GM11168 (cell line): Measurements from ENCODE around the gene STAT5A.
"Not testable (repeated sequence)": the region's sequence is repeated elsewhere in the genome, so short reads cannot be mapped to it uniquely, and the experiment has no call there.

Experiments used
- in situ Hi-C: fragments of 300-500 bp; cut with MboI; formaldehyde crosslinking; loops from one replicate; pipeline ENCODE4 v1.12.0; 2022; ENCODE audit warnings: low sequenced_read_pairs; ENCODE audit not compliant: unreplicated experiment

STAT5A gene

DNA sequence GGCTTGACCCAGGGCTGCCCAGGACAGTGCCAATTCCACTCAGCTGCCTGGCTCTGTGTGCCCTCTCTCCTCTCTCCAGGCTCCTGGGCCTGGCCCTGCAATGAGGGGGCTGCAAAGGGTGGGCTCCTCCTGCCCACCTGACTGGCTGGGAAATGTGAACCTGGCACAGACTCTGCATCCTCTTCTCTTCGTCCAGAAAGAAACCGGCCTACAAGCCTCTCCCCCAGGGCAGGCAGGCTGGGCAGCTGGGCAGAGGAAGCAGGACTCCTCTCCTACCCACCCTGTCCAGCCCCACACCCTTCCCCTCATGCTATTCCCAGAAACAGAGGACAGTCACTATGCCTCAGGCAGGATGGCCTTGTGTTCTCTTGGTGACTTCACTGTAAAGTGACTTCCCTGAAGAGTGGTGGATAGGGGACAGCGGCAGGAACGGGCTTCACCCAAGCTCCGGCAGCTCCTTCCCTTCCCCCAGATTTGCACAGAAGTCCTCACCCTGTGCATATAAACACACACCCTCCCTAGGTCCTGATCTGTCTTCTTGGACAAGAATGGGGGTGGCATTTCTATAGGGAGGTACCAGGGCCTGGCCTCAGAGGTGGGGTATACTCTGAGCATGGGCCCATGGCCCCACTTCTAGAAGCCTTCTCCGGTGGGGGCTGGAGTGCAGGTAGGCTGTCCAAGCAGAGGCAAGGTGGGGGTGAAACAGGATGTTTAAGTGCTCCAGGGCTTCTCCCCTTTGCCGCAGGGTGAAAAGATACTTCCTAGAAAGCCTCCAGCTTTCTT lies 4.9 kb upstream of the STAT5A start:
- in situ Hi-C loops, result no loop called here

DNA sequence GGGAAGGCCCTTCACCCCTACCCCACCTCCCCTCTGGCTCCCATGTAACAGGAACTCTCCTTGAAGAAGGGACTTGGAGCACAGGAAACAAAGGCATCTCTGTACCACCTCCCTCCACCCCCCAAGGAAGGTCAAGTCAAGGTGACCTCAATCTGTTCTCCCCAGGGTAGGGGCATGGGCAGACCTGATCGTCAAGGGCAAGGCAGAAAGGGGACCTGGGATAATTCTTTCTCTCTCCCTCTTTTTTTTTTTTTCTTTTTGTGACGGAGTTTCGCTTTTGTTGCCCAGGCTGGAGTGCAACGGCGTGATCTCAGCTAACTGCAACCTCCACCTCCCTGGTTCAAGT lies 4.3 kb upstream of the STAT5A start:
- in situ Hi-C loops, result no loop called here

DNA sequence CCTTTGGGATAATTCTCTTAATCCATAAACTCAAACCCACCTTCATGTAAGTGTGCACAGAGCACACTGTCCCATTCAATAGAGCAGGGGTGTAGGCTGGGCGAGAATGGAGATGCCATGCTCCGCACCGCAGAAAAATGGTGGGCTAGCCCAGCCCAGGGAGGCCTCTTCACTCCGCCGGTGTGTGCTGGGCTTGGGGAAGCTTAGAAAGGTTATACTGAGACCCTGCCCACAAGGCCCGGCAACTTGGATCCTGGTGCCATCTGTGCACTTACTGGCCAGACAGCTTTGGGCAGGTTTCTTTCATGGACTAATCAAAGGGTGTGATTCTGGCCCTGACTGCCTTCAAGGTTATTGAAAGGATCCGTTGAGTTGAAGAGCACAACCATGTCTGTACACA lies 3.7 kb upstream of the STAT5A start:
- in situ Hi-C loops, result no loop called here

DNA sequence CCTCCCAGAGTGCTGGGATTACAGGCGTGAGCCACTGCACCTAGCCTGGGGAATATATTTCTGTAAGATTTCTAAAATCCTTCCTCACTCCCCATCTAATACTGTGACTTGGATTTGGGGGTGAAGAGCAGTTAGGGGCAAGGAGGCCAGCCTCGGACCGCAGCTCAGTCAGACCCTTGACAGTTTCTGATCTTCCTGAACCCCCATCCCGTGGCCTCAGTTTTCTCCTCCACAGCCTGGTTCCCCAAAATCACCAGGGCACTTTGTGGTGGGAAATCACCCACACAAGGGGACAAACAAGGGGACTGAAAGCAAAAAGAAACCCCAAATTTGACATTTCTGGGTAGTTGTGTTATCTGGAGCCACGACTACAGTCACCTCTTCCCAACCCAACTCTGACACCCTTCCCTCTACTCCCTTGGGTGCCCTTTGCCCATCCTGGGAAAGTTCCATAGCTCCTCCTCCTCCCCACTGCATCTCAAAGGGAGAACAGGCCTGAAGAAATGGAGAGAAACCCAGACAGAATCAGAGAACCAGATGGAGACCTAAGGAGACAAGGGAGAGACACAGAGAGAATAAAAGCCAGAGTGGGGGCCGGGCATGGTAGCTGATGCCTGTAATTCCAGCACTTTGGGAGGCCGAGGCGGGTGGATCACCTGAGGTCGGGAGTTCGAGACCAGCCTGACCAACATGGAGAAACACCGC lies 2.8 kb upstream of the STAT5A start:
- in situ Hi-C loops, result no loop called here

DNA sequence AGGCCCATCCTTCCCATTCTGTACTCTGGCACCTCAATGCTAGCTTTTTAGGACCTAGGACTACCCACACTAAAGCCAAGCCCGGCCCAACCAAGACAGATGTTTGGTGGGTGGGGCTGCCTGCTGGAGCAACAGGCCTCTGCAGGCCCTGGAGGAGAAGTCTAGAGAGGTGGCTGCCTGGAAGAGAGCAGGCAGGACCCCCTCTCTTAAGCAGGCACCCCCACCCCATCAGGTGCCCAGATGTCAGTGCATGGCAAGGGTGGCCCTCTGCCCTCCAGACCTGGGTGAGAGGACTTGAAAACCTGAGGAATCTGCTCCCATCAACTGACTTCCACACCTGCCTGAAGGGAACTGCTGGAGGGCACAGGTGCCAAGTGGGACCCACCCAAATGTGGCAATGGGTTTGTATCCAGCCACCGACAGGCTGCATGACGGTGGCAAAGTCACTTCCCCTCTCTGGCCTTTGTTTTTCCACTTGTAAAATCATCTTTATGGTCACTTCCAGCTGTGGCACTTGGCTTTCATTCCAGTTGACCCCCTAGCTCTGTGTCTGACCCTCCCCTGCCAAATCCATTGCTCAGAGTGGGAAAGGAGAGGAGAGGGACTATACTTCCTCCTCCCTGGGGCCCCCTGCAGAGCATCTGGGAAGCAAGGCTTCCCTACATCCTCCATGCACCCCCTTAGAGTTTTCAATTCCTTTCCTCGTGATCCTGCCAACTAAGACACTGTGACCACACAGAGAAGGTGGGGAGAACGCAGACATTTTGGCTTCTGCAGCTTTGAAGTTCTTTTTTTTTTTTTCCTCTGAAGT lies 1.7 kb upstream of the STAT5A start:
- in situ Hi-C loops, result no loop called here

DNA sequence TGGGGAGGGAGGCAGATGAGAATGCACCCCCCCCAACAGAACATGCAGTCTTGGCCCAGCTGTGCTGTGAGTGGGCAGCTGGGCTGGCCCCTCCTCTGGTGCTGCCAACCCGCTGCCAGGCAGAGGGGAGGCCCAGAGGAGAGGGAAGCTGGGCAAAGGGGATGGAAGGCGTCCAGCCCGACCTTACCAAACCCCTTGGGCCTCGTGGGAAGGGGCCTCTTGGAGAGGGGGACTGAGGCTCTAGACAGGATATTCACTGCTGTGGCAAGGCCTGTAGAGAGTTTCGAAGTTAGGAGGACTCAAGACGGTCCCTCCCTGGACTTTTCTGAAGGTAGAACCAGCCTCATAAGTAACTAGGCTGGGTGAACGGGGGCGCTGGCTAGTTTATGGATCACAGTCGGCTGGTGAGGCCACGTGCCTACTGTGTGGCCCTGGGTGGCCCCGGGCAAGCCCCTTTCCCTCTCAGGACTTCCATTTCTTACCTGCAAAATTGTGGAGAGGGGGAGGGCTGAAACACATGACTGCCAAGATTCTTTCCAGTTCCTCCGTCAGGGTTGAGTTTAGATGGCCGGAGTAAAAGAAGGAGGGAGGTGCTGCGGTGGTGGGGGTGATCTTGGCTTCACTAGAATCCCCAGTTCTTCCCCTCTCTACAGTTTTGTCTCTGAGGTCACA lies 857 bp upstream of the STAT5A start:
- in situ Hi-C loops, result no loop called here

DNA sequence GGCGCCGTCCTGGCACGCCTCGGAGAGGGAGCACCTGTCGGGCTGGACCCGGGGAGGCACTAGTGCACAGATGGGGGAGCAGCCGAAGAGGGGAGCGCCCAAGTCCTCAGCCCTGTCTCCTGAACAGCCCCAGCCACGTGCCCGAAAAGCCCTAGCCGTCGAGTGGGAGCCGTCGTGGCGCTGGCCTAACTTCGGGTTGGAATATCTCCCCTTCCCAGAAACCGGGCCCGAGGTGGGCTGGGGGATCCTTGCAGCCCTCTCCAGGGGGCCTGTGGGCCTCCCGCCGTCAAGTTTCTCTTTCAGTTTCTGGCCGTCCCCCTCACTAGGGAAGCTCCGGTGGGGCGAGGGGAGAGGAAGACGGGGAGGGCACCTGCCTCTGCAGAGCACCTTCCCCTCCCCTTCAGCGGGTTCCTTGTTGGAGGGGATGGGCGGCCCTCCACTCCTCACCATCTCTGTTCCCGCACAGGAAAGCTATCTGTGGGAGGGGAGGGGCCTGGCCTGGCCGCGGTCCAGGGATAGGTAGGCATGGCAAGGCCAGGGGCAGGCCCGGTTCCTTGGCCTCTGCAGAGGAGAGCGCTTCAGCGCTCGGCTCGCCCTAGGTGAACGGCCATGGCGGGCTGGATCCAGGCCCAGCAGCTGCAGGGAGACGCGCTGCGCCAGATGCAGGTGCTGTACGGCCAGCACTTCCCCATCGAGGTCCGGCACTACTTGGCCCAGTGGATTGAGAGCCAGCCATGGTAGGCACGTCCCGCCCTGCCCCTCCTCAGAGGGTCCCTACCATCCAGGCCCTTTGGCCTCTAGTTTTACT lies 709 bp downstream of the STAT5A start:
- in situ Hi-C loops, result no loop called here

DNA sequence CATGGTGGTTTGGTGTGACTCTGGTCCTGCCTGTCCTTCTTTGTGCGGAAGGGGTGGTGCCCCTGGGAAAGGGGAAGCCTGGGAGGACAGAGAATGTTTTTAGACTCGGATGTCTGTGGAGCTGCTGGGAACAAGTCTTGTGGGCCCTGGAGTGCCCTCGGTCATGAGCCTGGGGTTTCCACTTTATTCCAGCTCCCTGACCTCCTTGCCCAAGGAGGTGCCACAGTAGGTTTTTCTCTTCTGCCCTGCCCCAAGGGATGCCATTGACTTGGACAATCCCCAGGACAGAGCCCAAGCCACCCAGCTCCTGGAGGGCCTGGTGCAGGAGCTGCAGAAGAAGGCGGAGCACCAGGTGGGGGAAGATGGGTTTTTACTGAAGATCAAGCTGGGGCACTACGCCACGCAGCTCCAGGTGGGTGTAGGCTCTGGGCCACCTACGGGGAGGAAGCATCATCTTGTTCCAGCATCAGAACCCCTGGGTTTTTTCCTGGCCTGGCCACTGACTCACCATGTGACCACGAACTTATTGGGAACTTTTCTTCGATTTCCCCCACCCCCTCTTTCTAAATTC lies 1.4 kb downstream of the STAT5A start:
- in situ Hi-C loops, result no loop called here

DNA sequence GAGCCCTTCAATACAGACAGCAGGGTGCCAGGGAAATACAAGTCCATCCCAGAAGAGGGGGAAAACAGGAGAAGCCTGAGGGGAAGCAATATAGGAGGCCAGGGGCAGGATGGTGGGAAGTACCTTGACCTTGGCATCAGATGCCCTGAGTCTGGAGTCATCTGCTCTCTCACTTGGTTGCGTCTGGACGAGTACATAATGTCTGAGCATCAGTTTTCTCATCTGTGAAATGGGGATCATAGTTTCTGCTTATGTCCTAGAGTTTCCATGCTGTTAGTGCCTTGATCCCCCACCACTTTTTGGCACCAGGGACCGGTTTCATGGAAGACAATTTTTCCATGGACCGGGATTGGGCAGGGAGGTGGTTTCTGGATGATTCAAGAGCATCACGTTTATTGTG lies 2.3 kb downstream of the STAT5A start:
- in situ Hi-C loops, result no loop called here

DNA sequence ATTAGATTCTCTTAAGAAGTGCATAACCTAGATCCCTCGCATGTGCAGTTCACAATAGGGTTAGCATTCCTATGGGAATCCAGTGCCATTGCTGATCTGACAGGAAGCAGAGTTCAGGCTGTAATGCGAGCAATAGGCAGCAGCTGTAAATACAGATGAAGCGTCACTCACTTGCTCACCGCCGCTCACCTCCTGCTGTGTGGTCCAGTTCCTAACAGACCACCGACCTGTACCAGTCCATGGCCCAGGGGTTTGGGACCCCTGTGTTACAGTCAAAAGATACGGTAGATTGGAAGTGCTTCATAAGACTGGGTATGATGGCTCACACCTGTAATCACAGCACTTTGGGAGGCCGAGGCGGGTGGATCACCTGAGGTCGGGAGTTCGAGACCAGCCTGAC lies 2.8 kb downstream of the STAT5A start:
- in situ Hi-C loops, result no loop called here

DNA sequence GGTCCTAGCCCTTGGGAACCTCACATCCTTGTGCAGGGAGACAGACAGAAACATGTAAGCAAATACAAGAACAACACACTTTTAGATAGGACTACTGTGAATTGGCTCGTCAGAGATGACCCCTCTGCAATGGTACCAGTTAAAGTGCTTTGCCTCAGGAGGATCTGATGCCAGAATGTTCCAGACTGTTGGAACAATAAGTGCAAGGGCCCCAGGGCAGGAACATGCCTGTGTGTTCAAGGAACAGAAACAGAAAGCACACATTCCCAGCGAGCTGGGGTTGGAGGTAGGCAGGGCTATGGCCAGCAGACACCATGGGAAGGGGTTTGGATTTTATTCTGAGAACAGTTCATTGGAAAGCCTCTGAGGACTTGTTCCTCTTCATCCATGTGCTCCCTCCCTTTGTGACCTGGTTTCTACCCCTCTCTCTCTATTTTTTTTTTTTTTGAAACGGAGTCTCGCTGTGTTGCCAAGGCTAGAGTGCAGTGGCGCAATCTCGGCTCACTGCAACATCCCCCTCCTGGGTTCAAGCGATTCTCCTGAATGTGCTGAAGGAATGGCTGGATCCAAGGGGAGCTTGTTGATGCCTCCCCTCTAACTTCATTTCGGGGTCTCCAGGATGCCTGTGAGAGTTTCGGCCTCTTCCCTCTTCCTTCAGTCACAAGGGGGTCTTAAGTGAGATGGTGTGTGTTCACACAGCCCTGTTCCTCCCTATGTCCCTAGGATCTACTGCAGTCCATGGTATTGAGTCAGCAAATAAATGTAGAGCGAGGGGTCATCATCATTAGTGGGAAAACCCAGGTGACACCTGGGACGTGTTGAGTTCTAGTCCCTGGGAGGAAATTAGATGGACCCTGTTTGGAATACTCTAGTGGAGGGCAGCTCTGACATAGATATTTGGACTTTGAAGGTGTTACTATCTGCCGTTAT lies 6.4 kb downstream of the STAT5A start:
- in situ Hi-C loops, result no loop called here

DNA sequence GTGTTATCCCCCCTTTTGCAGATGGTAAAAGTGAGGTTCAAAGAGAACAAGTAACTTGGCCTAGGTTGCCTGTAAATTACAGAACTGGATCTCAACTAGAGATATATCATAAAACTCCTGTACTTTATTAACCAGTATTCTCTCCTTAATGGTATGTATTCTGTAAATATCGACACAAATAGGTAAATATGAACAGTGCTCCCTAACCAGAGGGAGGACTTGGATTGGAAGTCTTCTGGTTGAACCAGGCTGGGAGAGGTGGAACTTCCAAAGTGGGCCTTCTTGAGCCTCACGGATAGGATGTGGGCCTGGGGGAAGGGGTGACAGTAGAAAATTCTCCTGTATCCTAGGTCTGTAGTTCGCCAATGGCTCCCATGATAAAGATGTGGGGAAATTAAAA lies 7.7 kb downstream of the STAT5A start:
- in situ Hi-C loops, result no loop called here

DNA sequence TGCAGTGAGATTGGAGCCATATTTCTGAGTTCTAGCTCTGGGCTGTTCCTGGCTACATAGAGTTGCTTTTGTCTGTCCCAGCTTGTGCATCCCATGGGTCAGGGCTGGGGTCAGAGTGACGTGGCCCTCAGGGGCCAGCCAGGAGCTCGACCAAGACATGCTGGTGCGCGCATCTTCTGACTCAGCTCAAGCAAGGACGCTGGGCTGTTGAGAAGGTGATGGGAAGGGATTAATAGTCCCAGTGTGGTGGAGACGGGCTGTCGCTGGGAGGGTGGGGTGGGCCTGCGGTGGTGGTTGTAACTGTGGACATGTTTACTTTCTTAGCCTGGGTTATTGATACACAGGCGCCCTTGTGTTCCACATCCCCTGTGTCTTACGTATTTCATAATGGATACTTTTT lies 9.5 kb downstream of the STAT5A start:
- in situ Hi-C loops, result not testable (repeated sequence)

DNA sequence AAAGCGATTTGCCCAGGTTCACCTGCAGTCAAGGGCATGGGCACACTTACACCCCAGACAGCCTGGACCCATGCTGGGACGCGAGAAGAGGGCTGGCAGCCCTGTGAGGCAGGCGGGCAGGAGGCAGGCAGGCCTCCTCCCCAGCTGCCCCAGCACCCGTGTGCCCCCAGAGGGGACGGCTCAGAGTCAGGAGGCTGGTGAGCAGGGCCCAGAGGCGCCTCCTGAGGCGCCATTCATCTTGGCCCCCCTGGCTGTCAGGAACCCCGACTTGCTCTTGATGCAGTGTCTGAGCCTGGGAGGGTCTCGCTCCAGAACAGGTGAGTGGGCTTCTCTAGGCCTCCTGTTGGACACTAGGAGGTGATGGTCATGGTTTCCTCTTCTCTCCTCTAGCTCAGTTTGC lies 11.1 kb downstream of the STAT5A start:
- in situ Hi-C loops, result not testable (repeated sequence)

DNA sequence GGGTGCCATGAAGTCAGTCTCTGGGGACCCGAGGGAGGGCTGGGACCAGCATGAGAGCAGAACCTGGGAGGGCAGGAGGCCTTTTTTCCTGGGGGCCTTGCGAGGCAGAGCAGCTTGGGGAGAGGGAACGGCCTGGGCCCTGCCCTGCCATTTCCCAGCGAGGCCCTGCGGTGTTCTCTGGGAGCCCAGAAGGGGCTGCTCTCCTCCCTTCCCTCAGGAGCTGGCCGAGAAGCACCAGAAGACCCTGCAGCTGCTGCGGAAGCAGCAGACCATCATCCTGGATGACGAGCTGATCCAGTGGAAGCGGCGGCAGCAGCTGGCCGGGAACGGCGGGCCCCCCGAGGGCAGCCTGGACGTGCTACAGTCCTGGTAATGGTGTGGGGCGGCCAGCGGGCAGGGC lies 11.6 kb downstream of the STAT5A start:
- in situ Hi-C loops, result not testable (repeated sequence)

DNA sequence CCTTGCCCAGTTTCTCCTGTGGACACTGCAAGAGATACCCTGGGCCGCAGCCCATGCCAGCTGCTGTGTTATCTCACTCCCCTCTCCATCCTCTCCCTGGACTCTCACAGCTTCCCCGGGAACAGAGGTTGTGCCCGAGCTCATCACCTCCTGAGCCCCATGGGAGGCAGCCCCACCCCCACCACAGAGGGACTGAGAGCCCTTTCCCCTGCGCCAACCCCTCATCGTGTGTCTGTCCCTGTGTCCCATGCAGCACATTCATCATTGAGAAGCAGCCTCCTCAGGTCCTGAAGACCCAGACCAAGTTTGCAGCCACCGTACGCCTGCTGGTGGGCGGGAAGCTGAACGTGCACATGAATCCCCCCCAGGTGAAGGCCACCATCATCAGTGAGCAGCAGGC lies 12.7 kb downstream of the STAT5A start:
- in situ Hi-C loops, result no loop called here

DNA sequence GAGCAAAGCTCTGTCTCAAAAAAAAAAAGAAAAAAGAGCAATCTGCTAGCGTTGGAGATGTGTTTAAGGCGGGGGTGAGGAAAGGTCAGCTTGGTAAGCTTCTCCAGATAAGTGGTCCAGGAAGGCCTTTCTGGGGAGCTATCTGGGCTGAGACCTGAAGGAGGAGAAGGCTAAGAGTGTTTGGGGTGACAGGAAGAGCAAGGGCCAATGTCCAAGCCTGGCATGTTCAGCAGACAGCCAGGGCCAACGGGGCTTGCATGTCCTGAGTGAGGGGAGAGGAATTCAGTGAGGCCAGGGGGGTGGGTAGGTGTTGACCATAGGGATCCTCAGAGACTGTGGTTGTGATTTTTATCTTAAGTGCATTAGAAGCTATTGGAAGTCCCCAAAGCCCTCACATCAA lies 15.4 kb downstream of the STAT5A start:
- in situ Hi-C loops, result no loop called here

DNA sequence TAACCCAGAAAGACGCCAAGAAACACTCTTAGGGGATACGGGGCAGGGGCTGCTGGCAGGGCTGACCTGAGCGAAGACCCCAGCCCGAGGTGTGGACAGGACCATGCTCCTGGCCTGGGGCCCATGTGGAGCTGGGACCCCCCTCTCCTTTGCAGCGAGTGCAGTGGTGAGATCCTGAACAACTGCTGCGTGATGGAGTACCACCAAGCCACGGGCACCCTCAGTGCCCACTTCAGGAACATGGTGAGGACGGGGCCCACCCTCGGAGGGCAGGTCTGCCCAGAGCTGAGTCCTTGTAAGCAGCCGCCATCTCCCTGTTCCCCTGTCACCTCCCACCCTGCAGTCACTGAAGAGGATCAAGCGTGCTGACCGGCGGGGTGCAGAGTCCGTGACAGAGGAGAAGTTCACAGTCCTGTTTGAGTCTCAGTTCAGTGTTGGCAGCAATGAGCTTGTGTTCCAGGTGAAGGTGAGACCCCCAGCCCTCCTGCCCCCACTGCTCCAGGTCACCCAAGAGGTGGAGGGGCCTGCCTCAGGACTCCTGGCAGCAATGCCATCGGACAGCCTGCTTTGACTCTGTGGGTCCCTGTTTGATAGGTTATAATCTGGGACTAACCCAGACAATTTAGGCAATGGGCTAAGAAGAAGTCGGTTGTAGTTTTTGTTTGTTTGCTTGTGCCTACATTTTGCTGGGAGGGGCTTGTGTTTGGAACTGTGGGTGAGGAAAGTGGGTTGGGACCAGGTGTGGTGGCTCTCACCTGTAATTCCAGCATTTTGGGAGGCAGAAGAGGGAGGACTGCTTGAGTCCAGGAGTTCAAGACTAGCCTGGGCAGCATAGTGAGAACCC lies 16.1 kb downstream of the STAT5A start:
- in situ Hi-C loops, result no loop called here
